Thoracic aorta (tissue), 2 donors: ENCODE results near the gene VPS13C. TPM values are rescaled to one million over a fixed set of nuclear protein-coding genes. Genes with fewer than 3 reads are reported as not detected.
"Not testable (repeated sequence)": the region's sequence is repeated elsewhere in the genome, so short reads cannot be mapped to it uniquely, and the experiment has no call there.

Experiments
- ATAC-seq: fragments of 150-250 bp; one replicate; pipeline ENCODE4 v1.8.0; 2017; ENCODE audit warnings: low read depth; ENCODE audit not compliant: insufficient number of reproducible peaks, low FRiP score
- DNase-seq: peaks from one replicate; pipeline ENCODE4 v3.0.0-alpha.2; 2020; ENCODE audit warnings: low spot score
- H3K27ac ChIP-seq, 2 donors: fragments of 200-600 bp; sonication (generic); 1 replicate in 1 of 2; 2 replicates in 1 of 2; pipeline ENCODE4 v1.5.1; 2016; ENCODE audit warnings: mild to moderate bottlenecking in 2 of 2, moderate library complexity in 2 of 2
- H3K27me3 ChIP-seq: fragments of 200-600 bp; sonication (generic); replicated peaks from 2 replicates; pipeline ENCODE4 v1.6.0; 2016; ENCODE audit warnings: mild to moderate bottlenecking; ENCODE audit not compliant: insufficient read depth
- H3K36me3 ChIP-seq: fragments of 200-600 bp; sonication (generic); one replicate; pipeline ENCODE4 v1.5.1; 2016
- H3K4me1 ChIP-seq, 2 donors: fragments of 200-600 bp; sonication (generic); 1 replicate in 1 of 2; 2 replicates in 1 of 2; pipeline versions ENCODE4 v1.5.1 to v1.6.0; 2016; ENCODE audit warnings: low read depth in 2 of 2, mild to moderate bottlenecking in 1 of 2; ENCODE audit not compliant: control insufficient read depth in 1 of 2
- H3K4me3 ChIP-seq: fragments of 200-600 bp; sonication (generic); 2 replicates; pipeline ENCODE4 v1.5.1; 2016; ENCODE audit warnings: mild to moderate bottlenecking
- H3K9me3 ChIP-seq: fragments of 200-600 bp; sonication (generic); 2 replicates; pipeline ENCODE4 v1.5.1; 2016
- CTCF ChIP-seq: fragments of 200-600 bp; sonication (generic); IDR thresholded peaks from one replicate; pipeline ENCODE4 v1.5.1; 2019; ENCODE audit warnings: antibody characterized with exemption
- total RNA-seq, 2 donors: library from RNA; depleted of rRNA; stranded (reverse); fragments of >200 nt; gene quantifications; one replicate each; pipeline versions ENCODE4 v1.1.0 to v1.2.3, GENCODE V29; 2016

Gene VPS13C
- total RNA-seq, 2 donors from 2014 or later = 93.3 to 99.0 TPM

GRCh38 chr15:62021991-62022600 is 38.2 kb downstream of the VPS13C start:
- Histone ChIP-seq H3K4me1 (peaks cover 0 to 6% of the 10 kb centered on the region in 2 donors), H3K4me3 (no peak overlapping the region), H3K27ac (no peak overlapping the region), H3K9me3 (no peaks in the 10 kb centered on the region), H3K27me3 (no peaks in the 10 kb centered on the region), H3K36me3 (peaks cover 9% of the 10 kb centered on the region)
- ATAC-seq (no peak), DNase-seq (no peak)
- no peak for TF ChIP-seq CTCF

GRCh38 chr15:62020576-62021160 is 39.6 kb downstream of the VPS13C start:
- Histone ChIP-seq H3K4me1 (no peaks in the 10 kb centered on the region), H3K9me3 (no peaks in the 10 kb centered on the region), H3K27me3 (no peaks in the 10 kb centered on the region), H3K27ac (no peak overlapping the region), H3K36me3 (peaks cover 9% of the 10 kb centered on the region), H3K4me3 (no peak overlapping the region)
- TF ChIP-seq CTCF = no peak
- ATAC-seq = no peak
- no peak for DNase-seq

GRCh38 chr15:62005354-62005753 is 54.9 kb downstream of the VPS13C start:
- H3K27ac ChIP-seq, H3K4me3 ChIP-seq, H3K9me3 ChIP-seq, ATAC-seq, DNase-seq, H3K27me3 ChIP-seq, H3K4me1 ChIP-seq: not testable (repeated sequence)
- H3K36me3 ChIP-seq = peaks cover 17% of the 10 kb centered on the region

- ATAC-seq = no peak
- H3K27me3 ChIP-seq = no peaks in the 10 kb centered on the region
- DNase-seq = no peak
- no peak overlapping the region for H3K27ac ChIP-seq
- no peak overlapping the region for H3K4me3 ChIP-seq
- H3K36me3 ChIP-seq = peaks cover 9% of the 10 kb centered on the region
- no peaks in the 10 kb centered on the region for H3K9me3 ChIP-seq
- H3K4me1 ChIP-seq = no peaks in the 10 kb centered on the region
- no peak for TF ChIP-seq CTCF
Measured at GRCh38 chr15:61997786-61998185, 62.5 kb downstream of the VPS13C start.

- Histone ChIP-seq H3K9me3 (no peaks in the 10 kb centered on the region), H3K27ac (no peak overlapping the region), H3K4me1 (no peaks in the 10 kb centered on the region), H3K36me3 (peaks cover 9% of the 10 kb centered on the region), H3K27me3 (no peaks in the 10 kb centered on the region), H3K4me3 (no peak overlapping the region)
- ATAC-seq (no peak), DNase-seq (no peak)
- no peak for TF ChIP-seq CTCF
Measured at GRCh38 chr15:61996056-61996635, 64.1 kb downstream of the VPS13C start.
